Ureter (tissue), 1 donor: ENCODE results near the gene BTG3. TPM values are rescaled to one million over a fixed set of nuclear protein-coding genes. Genes with fewer than 3 reads are reported as not detected.

ENCODE experiments used
- DNase-seq: peaks from one replicate; pipeline ENCODE4 v3.0.0-alpha.2; 2020; ENCODE audit warnings: low spot score
- total RNA-seq: library from RNA; stranded (reverse); gene quantifications from one replicate; pipeline ENCODE4 v1.2.4, GENCODE V29; 2023
- donor health status: DM: yes; HTN: yes; CAD: no.

Gene BTG3
- total RNA-seq, 1 donor from 2014 or later: 29.7 TPM

GRCh38 chr21:17585875-17586450, 26.7 kb downstream of the BTG3 start:
- DNase-seq: no peak

GRCh38 chr21:17583898-17584297, 28.8 kb downstream of the BTG3 start:
- no peak for DNase-seq

GRCh38 chr21:17580319-17580718, 32.4 kb downstream of the BTG3 start:
- no peak for DNase-seq

GRCh38 chr21:17578876-17579275, 33.8 kb downstream of the BTG3 start:
- no peak for DNase-seq

GRCh38 chr21:17578162-17578561, 34.5 kb downstream of the BTG3 start:
- no peak for DNase-seq

GRCh38 chr21:17577701-17578100, 35.0 kb downstream of the BTG3 start:
- no peak for DNase-seq

- DNase-seq: no peak
Observed at GRCh38 chr21:17576080-17576835, 36.4 kb downstream of the BTG3 start.

GRCh38 chr21:17575076-17575475, 37.6 kb downstream of the BTG3 start:
- DNase-seq: no peak

GRCh38 chr21:17572431-17572830, 40.3 kb downstream of the BTG3 start:
- no peak for DNase-seq

- no peak for DNase-seq
Observed at GRCh38 chr21:17570786-17571185, 41.9 kb downstream of the BTG3 start.

GRCh38 chr21:17560377-17561025, 52.2 kb downstream of the BTG3 start:
- no peak for DNase-seq

GRCh38 chr21:17554679-17555465, 57.8 kb downstream of the BTG3 start:
- no peak for DNase-seq

GRCh38 chr21:17554120-17554519, 58.6 kb downstream of the BTG3 start:
- DNase-seq: no peak

GRCh38 chr21:17552410-17552809, 60.3 kb downstream of the BTG3 start:
- no peak for DNase-seq

- DNase-seq: no peak
Observed at GRCh38 chr21:17550671-17551308, 61.9 kb downstream of the BTG3 start.

GRCh38 chr21:17548262-17548661, 64.4 kb downstream of the BTG3 start:
- no peak for DNase-seq

- DNase-seq: no peak
Observed at GRCh38 chr21:17545007-17545406, 67.7 kb downstream of the BTG3 start.

Other genes starting within 250 kb of the BTG3 start
- 80.8 TPM for gene CXADR, start 99.9 kb downstream of the BTG3 start, total RNA-seq
- gene C21orf91, start 206.5 kb upstream of the BTG3 start, total RNA-seq: 19.0 TPM